IMR-90 (cell line): ENCODE data around the gene BCAS3. TPM values are rescaled to one million over a fixed set of nuclear protein-coding genes. Genes with fewer than 3 reads are reported as not detected.
A peak's percentile ranks its signal among the peaks of the same experiment; 100 is the strongest.

ENCODE experiments used
- ATAC-seq: fragments of 200-7000 bp; cut with Tn5 transposase; 2 replicates; pipeline ENCODE4 v1.9.1; 2020; ENCODE audit warnings: low read depth, mild to moderate bottlenecking, moderate library complexity
- BruUV-seq: library from RNA; stranded (reverse); fragments of 400-500 nt; replicated peaks from 2 replicates; lab custom pipeline; 2021; lab: Mats Ljungman, UMichigan
- CTCF ChIA-PET: fragments of 300-600 bp; formaldehyde crosslinking; extraction: SDS; loops from one replicate; lab custom pipeline; 2021; ENCODE audit warnings: antibody characterized with exemption; lab: Yijun Ruan, JAX
- POLR2A ChIA-PET: fragments of 300-600 bp; sonication (Branson Sonifier 250); formaldehyde crosslinking; loops from one replicate; lab custom pipeline; 2022; ENCODE audit warnings: antibody characterized with exemption; ENCODE audit not compliant: unreplicated experiment; lab: Charles Lee
- DNase-seq: peaks from one replicate; pipeline ENCODE4 v3.0.0; 2013
- H2AFZ ChIP-seq: replicated peaks from 2 replicates; pipeline ENCODE3; 2013; ENCODE audit warnings: low read length, mild to moderate bottlenecking; ENCODE audit not compliant: poor library complexity
- H2AK5ac ChIP-seq: 2 replicates; pipeline ENCODE4 v1.6.1; 2013; ENCODE audit warnings: low read depth, low read length, inconsistent platforms
- H2AK9ac ChIP-seq: replicated peaks from 2 replicates; pipeline ENCODE3; 2013; ENCODE audit warnings: mild to moderate bottlenecking, low read depth, low read length, moderate library complexity; ENCODE audit not compliant: poor library complexity
- H2BK120ac ChIP-seq: 2 replicates; pipeline ENCODE4 v1.6.1; 2013; ENCODE audit warnings: low read depth, low read length, inconsistent platforms
- H2BK15ac ChIP-seq: 3 replicates; pipeline ENCODE4 v1.6.1; 2013; ENCODE audit warnings: low read depth, low read length, inconsistent platforms
- H2BK20ac ChIP-seq: 2 replicates; pipeline ENCODE4 v1.6.1; 2013; ENCODE audit warnings: low read depth, mild to moderate bottlenecking, inconsistent platforms, low read length, moderate library complexity
- H2BK5ac ChIP-seq: 2 replicates; pipeline ENCODE4 v1.6.1; 2013; ENCODE audit warnings: mild to moderate bottlenecking, low read depth, low read length, inconsistent platforms; ENCODE audit not compliant: poor library complexity, severe bottlenecking
- H3K14ac ChIP-seq: replicated peaks from 2 replicates; pipeline ENCODE4 v1.6.1; 2013; ENCODE audit warnings: low read depth, low read length, inconsistent platforms
- H3K18ac ChIP-seq: 2 replicates; pipeline ENCODE4 v1.6.1; 2013; ENCODE audit warnings: low read depth, low read length, control low read depth
- H3K23ac ChIP-seq: 2 replicates; pipeline ENCODE4 v1.6.1; 2013; ENCODE audit warnings: low read depth, low read length, inconsistent platforms
- H3K27ac ChIP-seq: 2 replicates; pipeline ENCODE4 v1.5.1; 2013; ENCODE audit warnings: mild to moderate bottlenecking, control low read depth, low read length; ENCODE audit not compliant: insufficient read depth
- H3K27me3 ChIP-seq: 2 replicates; pipeline ENCODE4 v1.6.1; 2013; ENCODE audit warnings: low read length; ENCODE audit not compliant: control insufficient read depth, insufficient read depth
- H3K36me3 ChIP-seq: 2 replicates; pipeline ENCODE4 v1.6.1; 2013; ENCODE audit warnings: low read length, mixed read lengths; ENCODE audit not compliant: control insufficient read depth, insufficient read depth
- H3K4ac ChIP-seq: 2 replicates; pipeline ENCODE4 v1.6.1; 2013; ENCODE audit warnings: low read depth, low read length, inconsistent platforms
- H3K4me1 ChIP-seq: 2 replicates; pipeline ENCODE4 v1.6.1; 2013; ENCODE audit warnings: low read length, mixed read lengths; ENCODE audit not compliant: control insufficient read depth, insufficient read depth
- H3K4me2 ChIP-seq: 2 replicates; pipeline ENCODE4 v1.6.1; 2013; ENCODE audit warnings: low read depth, mild to moderate bottlenecking, control low read depth, low read length, moderate library complexity
- H3K4me3 ChIP-seq: 2 replicates; pipeline ENCODE4 v1.5.1; 2013; ENCODE audit warnings: low read depth, mild to moderate bottlenecking, control low read depth, low read length, moderate library complexity; ENCODE audit not compliant: insufficient read depth
- H3K56ac ChIP-seq: 2 replicates; pipeline ENCODE4 v1.6.1; 2013; ENCODE audit warnings: low read length, inconsistent platforms; ENCODE audit not compliant: insufficient read depth; ENCODE audit errors: extremely low read depth
- H3K79me1 ChIP-seq, 2 experiments: 2 replicates each; pipeline ENCODE4 v1.6.1; 2013; ENCODE audit warnings: low read length in 2 of 2, inconsistent platforms in 1 of 2, low read depth in 1 of 2
- H3K9ac ChIP-seq: 2 replicates; pipeline ENCODE4 v1.6.1; 2013; ENCODE audit warnings: low read depth, low read length, control low read depth
- H3K9me1 ChIP-seq: 2 replicates; pipeline ENCODE4 v1.6.1; 2013; ENCODE audit warnings: low read length, inconsistent platforms; ENCODE audit not compliant: insufficient read depth
- H3K9me3 ChIP-seq: 2 replicates; pipeline ENCODE4 v1.6.1; 2013; ENCODE audit warnings: low read length; ENCODE audit not compliant: control insufficient read depth, insufficient read depth
- H4K20me1 ChIP-seq: 2 replicates; pipeline ENCODE4 v1.6.1; 2013; ENCODE audit warnings: low read length, inconsistent platforms; ENCODE audit not compliant: insufficient read depth
- H4K5ac ChIP-seq: 2 replicates; pipeline ENCODE4 v1.6.1; 2013; ENCODE audit warnings: mild to moderate bottlenecking, low read depth, low read length, control low read depth
- H4K8ac ChIP-seq, 2 experiments: 2 replicates each; pipeline ENCODE4 v1.6.1; 2013; ENCODE audit warnings: low read depth in 2 of 2, low read length in 2 of 2, control low read depth in 1 of 2, inconsistent platforms in 1 of 2
- H4K91ac ChIP-seq: 2 replicates; pipeline ENCODE4 v1.6.1; 2013; ENCODE audit warnings: low read depth, low read length, inconsistent platforms; ENCODE audit not compliant: insufficient read depth
- MAZ ChIP-seq: IDR thresholded peaks from 2 replicates; pipeline ENCODE4 v1.6.1; 2012; ENCODE audit warnings: low read depth, mild to moderate bottlenecking, low read length, improper control_type of control experiment, moderate library complexity, borderline replicate concordance
- POLR2A ChIP-seq: IDR thresholded peaks from 2 replicates; pipeline ENCODE4 v1.6.1; 2012; ENCODE audit warnings: mild to moderate bottlenecking, low read depth, low read length
- RCOR1 ChIP-seq: IDR thresholded peaks from 2 replicates; pipeline ENCODE4 v1.6.1; 2012; ENCODE audit warnings: mild to moderate bottlenecking, low read length, improper control_type of control experiment; ENCODE audit not compliant: insufficient replicate concordance
- WGBS, 2 experiments: methylation state at CpG; one replicate each; pipeline versions ENCODE4 v1.1.5 to v1.1.7; 2013; ENCODE audit warnings: missing lambda C conversion rate in 2 of 2; ENCODE audit not compliant: insufficient read length in 1 of 2; ENCODE audit errors: extremely low coverage in 2 of 2; 5-methylcytosine and 5-hydroxymethylcytosine counted together
- dilution Hi-C: fragments of 300-500 bp; cut with HindIII; formaldehyde crosslinking; loops from one replicate; pipeline ENCODE4 v1.14.3; 2018; ENCODE audit warnings: low sequenced_read_pairs; ENCODE audit not compliant: unreplicated experiment
- in situ Hi-C: fragments of 300-500 bp; cut with MboI; formaldehyde crosslinking; loops from 3 replicates; pipeline ENCODE4 v1.14.3; 2019; ENCODE audit warnings: low sequenced_read_pairs, inconsistent platforms, mixed read lengths
- intact Hi-C: fragments of 100-400 bp; cut with micrococcal nuclease; formaldehyde crosslinking; loops from 2 replicates; pipeline ENCODE4 v1.10.0; 2022
- polyA plus RNA-seq, 3 experiments: library from polyadenylated mRNA; depleted of rRNA; stranded (reverse); fragments of >200 nt; gene quantifications; 2 replicates each; pipeline ENCODE4 v1.2.3, GENCODE V29; 2012; ENCODE audit warnings: low replicate concordance in 1 of 3
- total RNA-seq: library from RNA; depleted of rRNA; stranded (reverse); fragments of >200 nt; gene quantifications from 2 replicates; pipeline ENCODE4 v1.2.3, GENCODE V29; 2012

Gene BCAS3
- total and polyA plus RNA-seq, 2 of the 4 experiments (the other 2 are of a cell fraction), result 6.3 to 27.1 TPM

- intact Hi-C loops, result no loop called here
- H3K18ac ChIP-seq, result peak overlapping the region; percentile 49
- in situ Hi-C loops, result no loop called here
- peak overlapping the region; percentile 63 for H2BK20ac ChIP-seq
- H3K23ac ChIP-seq, result peak overlapping the region; percentile 54; the same call in 1 of the 2 replicates
- peak; percentile 50 for ATAC-seq
- no peaks in the 10 kb centered on the region for H3K36me3 ChIP-seq
- ChIA-PET CTCF (interaction anchor here (0.6 to 1.1 kb wide), 2 partner anchors 16 to 55 kb away, joined by 4 read pairs; no protein-coding TSS in a partner anchor), POLR2A (no interaction called here)
- peak overlapping the region; percentile 26; the same call in 1 of the 2 replicates for H4K5ac ChIP-seq
- peak overlapping the region; percentile 94; the same call in 2 of the 3 replicates for H2BK15ac ChIP-seq
- dilution Hi-C loops, result no loop called here
- peak overlapping the region; percentile 60 for H4K91ac ChIP-seq
- H3K4me2 ChIP-seq, result peak overlapping the region; percentile 38
- TF ChIP-seq POLR2A, result no peak
- 0 out of 2 replicates have a peak, but pooled peaks have one; percentile 16 for TF ChIP-seq MAZ
- no peak for TF ChIP-seq RCOR1
- peak overlapping the region; percentile 3 to 56; a peak in 2 of 4 replicates for H4K8ac ChIP-seq
- H3K4me1 ChIP-seq, result peaks cover 24% of the 10 kb centered on the region
- peak overlapping the region; percentile 7 for H2BK5ac ChIP-seq
- H3K4me3 ChIP-seq, result no peak overlapping the region
- peak overlapping the region; percentile 68 for H2AFZ ChIP-seq
- 9% methylated on average over 6 of the region's 10 CpGs; no CpG with 5 or more reads in 1 of the 2 experiments for WGBS, 2 experiments
- H3K4ac ChIP-seq, result peak overlapping the region; percentile 68; the same call in 1 of the 2 replicates
- peak overlapping the region; percentile 79 for H3K14ac ChIP-seq
- H2AK9ac ChIP-seq, result no peak overlapping the region
- peaks cover 5 to 29% of the 10 kb centered on the region in 2 experiments; a peak in 2 of 4 replicates for H3K79me1 ChIP-seq
- no peak overlapping the region; the same call in 1 of the 2 replicates for H3K9ac ChIP-seq
- no peaks in the 10 kb centered on the region for H3K27me3 ChIP-seq
- no peaks in the 10 kb centered on the region for H3K9me3 ChIP-seq
- peaks cover 21% of the 10 kb centered on the region for H3K9me1 ChIP-seq
- H3K56ac ChIP-seq, result no peak overlapping the region
- no peak for DNase-seq
- peak overlapping the region; percentile 61; the same call in 1 of the 2 replicates for H2AK5ac ChIP-seq
- BruUV-seq, result no TSS peak
- H4K20me1 ChIP-seq, result no peaks in the 10 kb centered on the region
- H2BK120ac ChIP-seq, result peak overlapping the region; percentile 71
- H3K27ac ChIP-seq, result peak overlapping the region; percentile 80; the same call in 1 of the 2 replicates
Measured at GRCh38 chr17:61291451-61292285, 614.0 kb downstream of the BCAS3 start.
